HL-60 (cell line): ENCODE results near the gene TXLNA.

ENCODE experiments used
- DNase-seq, 2 experiments: peaks; one replicate each; pipeline ENCODE4 v3.0.0-alpha.2; 2010 to 2020; ENCODE audit warnings: low read depth in 1 of 2, low spot score in 1 of 2
- H3K27ac ChIP-seq: fragments of 250-450 bp; sonication (Bioruptor Pico); replicated peaks from 2 replicates; pipeline ENCODE4 v1.5.1; 2020; ENCODE audit warnings: mild to moderate bottlenecking, moderate library complexity
- H3K27me3 ChIP-seq: fragments of 250-450 bp; sonication (Bioruptor Pico); 2 replicates; pipeline ENCODE4 v1.5.1; 2021; ENCODE audit warnings: mild to moderate bottlenecking, moderate library complexity; ENCODE audit not compliant: insufficient read depth, poor library complexity, severe bottlenecking
- H3K4me3 ChIP-seq: replicated peaks from 2 replicates; pipeline ENCODE4 v1.5.1; 2011; ENCODE audit warnings: mild to moderate bottlenecking, control low read depth, low read length; ENCODE audit not compliant: insufficient read depth
- GABPA ChIP-seq: IDR thresholded peaks from 2 replicates; pipeline ENCODE4 v1.6.1; 2012; ENCODE audit warnings: low read depth
- POLR2AphosphoS5 ChIP-seq: IDR thresholded peaks from 2 replicates; pipeline ENCODE4 v1.6.1; 2012; ENCODE audit warnings: low read depth
- SPI1 ChIP-seq: IDR thresholded peaks from 2 replicates; pipeline ENCODE4 v1.6.1; 2012; ENCODE audit warnings: low read depth, mild to moderate bottlenecking, borderline replicate concordance
- TF ChIP-seq, protein P1 (sequence below): IDR thresholded peaks from 2 replicates; pipeline ENCODE4 v1.6.1; 2012; ENCODE audit warnings: low read depth; ENCODE audit not compliant: insufficient replicate concordance
- TF ChIP-seq, protein P2 (sequence below): IDR thresholded peaks from one replicate; pipeline ENCODE4 v1.5.1; 2011; ENCODE audit warnings: low read length, control low read depth, inconsistent platforms; ENCODE audit not compliant: insufficient read depth

The TXLNA gene

GRCh38 chr1:32197837-32198236 is 18.4 kb downstream of the TXLNA start:
- no peak for DNase-seq
- TF ChIP-seq GABPA: no peak
- no peak for TF ChIP-seq POLR2AphosphoS5
- TF ChIP-seq SPI1: no peak
- TF ChIP-seq, protein P1, sequence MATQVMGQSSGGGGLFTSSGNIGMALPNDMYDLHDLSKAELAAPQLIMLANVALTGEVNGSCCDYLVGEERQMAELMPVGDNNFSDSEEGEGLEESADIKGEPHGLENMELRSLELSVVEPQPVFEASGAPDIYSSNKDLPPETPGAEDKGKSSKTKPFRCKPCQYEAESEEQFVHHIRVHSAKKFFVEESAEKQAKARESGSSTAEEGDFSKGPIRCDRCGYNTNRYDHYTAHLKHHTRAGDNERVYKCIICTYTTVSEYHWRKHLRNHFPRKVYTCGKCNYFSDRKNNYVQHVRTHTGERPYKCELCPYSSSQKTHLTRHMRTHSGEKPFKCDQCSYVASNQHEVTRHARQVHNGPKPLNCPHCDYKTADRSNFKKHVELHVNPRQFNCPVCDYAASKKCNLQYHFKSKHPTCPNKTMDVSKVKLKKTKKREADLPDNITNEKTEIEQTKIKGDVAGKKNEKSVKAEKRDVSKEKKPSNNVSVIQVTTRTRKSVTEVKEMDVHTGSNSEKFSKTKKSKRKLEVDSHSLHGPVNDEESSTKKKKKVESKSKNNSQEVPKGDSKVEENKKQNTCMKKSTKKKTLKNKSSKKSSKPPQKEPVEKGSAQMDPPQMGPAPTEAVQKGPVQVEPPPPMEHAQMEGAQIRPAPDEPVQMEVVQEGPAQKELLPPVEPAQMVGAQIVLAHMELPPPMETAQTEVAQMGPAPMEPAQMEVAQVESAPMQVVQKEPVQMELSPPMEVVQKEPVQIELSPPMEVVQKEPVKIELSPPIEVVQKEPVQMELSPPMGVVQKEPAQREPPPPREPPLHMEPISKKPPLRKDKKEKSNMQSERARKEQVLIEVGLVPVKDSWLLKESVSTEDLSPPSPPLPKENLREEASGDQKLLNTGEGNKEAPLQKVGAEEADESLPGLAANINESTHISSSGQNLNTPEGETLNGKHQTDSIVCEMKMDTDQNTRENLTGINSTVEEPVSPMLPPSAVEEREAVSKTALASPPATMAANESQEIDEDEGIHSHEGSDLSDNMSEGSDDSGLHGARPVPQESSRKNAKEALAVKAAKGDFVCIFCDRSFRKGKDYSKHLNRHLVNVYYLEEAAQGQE: no peak
- TF ChIP-seq, protein P2, sequence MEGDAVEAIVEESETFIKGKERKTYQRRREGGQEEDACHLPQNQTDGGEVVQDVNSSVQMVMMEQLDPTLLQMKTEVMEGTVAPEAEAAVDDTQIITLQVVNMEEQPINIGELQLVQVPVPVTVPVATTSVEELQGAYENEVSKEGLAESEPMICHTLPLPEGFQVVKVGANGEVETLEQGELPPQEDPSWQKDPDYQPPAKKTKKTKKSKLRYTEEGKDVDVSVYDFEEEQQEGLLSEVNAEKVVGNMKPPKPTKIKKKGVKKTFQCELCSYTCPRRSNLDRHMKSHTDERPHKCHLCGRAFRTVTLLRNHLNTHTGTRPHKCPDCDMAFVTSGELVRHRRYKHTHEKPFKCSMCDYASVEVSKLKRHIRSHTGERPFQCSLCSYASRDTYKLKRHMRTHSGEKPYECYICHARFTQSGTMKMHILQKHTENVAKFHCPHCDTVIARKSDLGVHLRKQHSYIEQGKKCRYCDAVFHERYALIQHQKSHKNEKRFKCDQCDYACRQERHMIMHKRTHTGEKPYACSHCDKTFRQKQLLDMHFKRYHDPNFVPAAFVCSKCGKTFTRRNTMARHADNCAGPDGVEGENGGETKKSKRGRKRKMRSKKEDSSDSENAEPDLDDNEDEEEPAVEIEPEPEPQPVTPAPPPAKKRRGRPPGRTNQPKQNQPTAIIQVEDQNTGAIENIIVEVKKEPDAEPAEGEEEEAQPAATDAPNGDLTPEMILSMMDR: no peak
- Histone ChIP-seq H3K4me3 (no peak overlapping the region), H3K27ac (no peak overlapping the region), H3K27me3 (no peaks in the 10 kb centered on the region)

- Histone ChIP-seq H3K4me3 (no peak overlapping the region), H3K27ac (no peak overlapping the region)
These were observed 19.0 kb downstream of the TXLNA start for GRCh38 chr1:32198237-32199042.

DNA sequence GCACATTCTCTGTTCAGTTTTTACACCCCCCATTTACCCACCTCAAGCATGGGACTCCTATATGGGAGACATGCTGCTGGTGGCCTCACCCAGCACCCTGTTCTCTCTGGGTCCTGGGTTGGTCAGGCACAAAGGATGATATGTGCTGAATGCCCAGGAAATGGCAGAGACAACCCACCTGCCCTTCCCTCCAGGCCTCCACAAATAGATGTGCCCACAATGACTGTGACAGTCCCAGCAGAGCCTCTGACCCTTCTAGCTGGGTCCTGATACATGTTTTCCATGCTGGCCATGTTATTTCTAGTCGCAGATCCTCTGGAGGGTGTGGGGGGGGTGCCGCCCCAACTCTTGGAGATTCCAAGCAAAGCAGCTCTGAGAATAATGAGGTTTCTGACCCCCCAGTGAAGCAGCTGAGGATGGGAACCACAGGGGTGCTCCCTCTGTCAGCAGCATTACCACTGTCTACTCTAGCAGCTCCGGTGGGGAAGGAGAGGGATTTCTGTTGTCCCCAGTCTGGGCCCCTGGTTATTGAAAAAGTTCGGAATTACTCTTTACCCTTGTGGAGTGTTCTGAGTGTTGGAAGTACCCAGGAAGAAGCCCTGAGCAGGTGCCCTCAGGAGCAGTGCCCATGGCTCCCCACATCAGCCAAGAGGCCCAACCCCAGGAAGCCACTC is 19.7 kb downstream of the TXLNA start:
- no peak overlapping the region for H3K4me3 ChIP-seq
- TF ChIP-seq, protein P1: no peak
- TF ChIP-seq, protein P2: no peak
- no peak for TF ChIP-seq GABPA
- no peak for TF ChIP-seq POLR2AphosphoS5
- TF ChIP-seq SPI1: no peak
- no peak overlapping the region for H3K27ac ChIP-seq
- H3K27me3 ChIP-seq: no peaks in the 10 kb centered on the region
- no peak for DNase-seq

More at GRCh38 chr1:32198237-32199042, 19.0 kb downstream of the TXLNA start:
- no peak for DNase-seq
- no peaks in the 10 kb centered on the region for H3K27me3 ChIP-seq
- peak; percentile 58; the same call in 1 of the 2 replicates for TF ChIP-seq POLR2AphosphoS5
- no peak for TF ChIP-seq SPI1
- TF ChIP-seq GABPA: no peak

DNA sequence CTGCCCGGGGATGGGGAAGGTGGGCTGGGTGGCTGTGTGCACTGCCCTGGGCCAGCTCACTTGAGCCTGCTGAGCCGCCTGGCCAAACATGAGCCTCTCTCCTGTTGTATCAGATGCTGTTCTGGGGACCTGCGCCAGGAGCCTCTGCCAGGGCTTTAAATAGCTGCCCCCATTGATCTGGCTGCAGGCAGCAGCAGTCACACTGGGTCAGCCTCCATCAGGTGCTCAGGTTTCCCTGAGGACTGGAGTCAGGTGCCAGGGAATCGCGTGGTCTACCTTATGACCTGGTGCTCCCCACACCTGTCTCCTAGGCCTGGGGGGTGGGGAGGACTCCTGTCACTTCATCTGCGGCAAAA is 20.2 kb downstream of the TXLNA start:
- TF ChIP-seq GABPA: no peak
- Histone ChIP-seq H3K4me3 (no peak overlapping the region), H3K27ac (no peak overlapping the region), H3K27me3 (no peaks in the 10 kb centered on the region)
- DNase-seq: no peak
